Tibial nerve (tissue), 4 donors: ENCODE results near the gene UPK1A. TPM values are rescaled to one million over a fixed set of nuclear protein-coding genes. Genes with fewer than 3 reads are reported as not detected.
"Not testable (repeated sequence)": the region's sequence is repeated elsewhere in the genome, so short reads cannot be mapped to it uniquely, and the experiment has no call there.

ENCODE experiments used
- DNase-seq, 2 donors: peaks; one replicate each; pipeline ENCODE4 v3.0.0-alpha.2; 2019; ENCODE audit warnings: low spot score in 2 of 2
- H3K27ac ChIP-seq, 4 donors: fragments of 200-600 bp; sonication (generic) in 3 of 4; one replicate each; pipeline ENCODE4 v1.5.1; 2017 to 2019; ENCODE audit warnings: mild to moderate bottlenecking in 1 of 4
- H3K27me3 ChIP-seq, 2 donors: fragments of 200-600 bp; sonication (generic) in 1 of 2; one replicate each; pipeline versions ENCODE4 v1.5.1 to v1.6.0; 2017 to 2019
- H3K36me3 ChIP-seq, 3 donors: fragments of 200-600 bp; sonication (generic); one replicate each; pipeline ENCODE4 v1.5.1; 2018 to 2019
- H3K4me1 ChIP-seq, 4 donors: fragments of 200-600 bp; sonication (generic) in 3 of 4; one replicate each; pipeline ENCODE4 v1.5.1; 2017 to 2019
- H3K4me3 ChIP-seq, 4 donors: fragments of 200-600 bp; sonication (generic) in 3 of 4; one replicate each; pipeline ENCODE4 v1.5.1; 2017 to 2019; ENCODE audit warnings: mild to moderate bottlenecking in 1 of 4, moderate library complexity in 1 of 4
- H3K9me3 ChIP-seq, 4 donors: fragments of 200-600 bp; sonication (generic) in 3 of 4; one replicate each; pipeline ENCODE4 v1.5.1; 2017 to 2019
- CTCF ChIP-seq, 5 experiments: fragments of 200-600 bp in 3 of 5; fragments of 450-650 bp in 2 of 5; sonication (generic) in 3 of 5; IDR thresholded peaks; one replicate each; pipeline ENCODE4 v1.5.1; 2016 to 2019; ENCODE audit warnings: antibody characterized with exemption in 5 of 5, mild to moderate bottlenecking in 3 of 5, moderate library complexity in 2 of 5
- EP300 ChIP-seq, 2 donors: sonication (generic); formaldehyde crosslinking; IDR thresholded peaks; one replicate each; pipeline ENCODE4 v1.6.1; 2017; ENCODE audit warnings: antibody characterized with exemption in 2 of 2, mild to moderate bottlenecking in 1 of 2
- POLR2A ChIP-seq, 2 donors: fragments of 450-650 bp; IDR thresholded peaks; one replicate each; pipeline ENCODE4 v1.6.1; 2017; ENCODE audit warnings: antibody characterized with exemption in 2 of 2, mild to moderate bottlenecking in 2 of 2, moderate library complexity in 2 of 2
- WGBS, 2 donors: methylation state at CpG; one replicate each; pipeline ENCODE4 v1.1.5; 2018; 5-methylcytosine and 5-hydroxymethylcytosine counted together
- total RNA-seq, 4 donors: library from RNA; depleted of rRNA; stranded (reverse); fragments of >200 nt; gene quantifications; one replicate each; pipeline ENCODE4 v1.1.0, GENCODE V29; 2016

Gene UPK1A
- total RNA-seq, 4 donors from 2014 or later, result not detected

GRCh38 chr19:35722897-35723296 is 56.6 kb downstream of the UPK1A start:
- H3K27me3 ChIP-seq, result no peaks in the 10 kb centered on the region
- WGBS, 2 donors, result 93 to 100% methylated on average over 4 to 16 of the region's 16 CpGs
- peaks cover 5 to 84% (median 57%) of the 10 kb centered on the region in 3 donors for H3K36me3 ChIP-seq
- no peak for DNase-seq
- H3K9me3 ChIP-seq, result no peaks in the 10 kb centered on the region
- TF ChIP-seq POLR2A (IDR thresholded peaks at IDR 0.05) (no peak), EP300 (IDR thresholded peaks at IDR 0.05) (no peak), CTCF (IDR thresholded peaks at IDR 0.05) (no peak)
- H3K4me3 ChIP-seq, result no peak overlapping the region
- peaks cover 0 to 31% (median 10%) of the 10 kb centered on the region in 4 donors for H3K4me1 ChIP-seq
- no peak overlapping the region for H3K27ac ChIP-seq

- no peaks in the 10 kb centered on the region for H3K27me3 ChIP-seq
- TF ChIP-seq CTCF (IDR thresholded peaks at IDR 0.05), result no peak
- DNase-seq, result no peak
- H3K27ac ChIP-seq, result no peak overlapping the region
- H3K4me3 ChIP-seq, result no peak overlapping the region
- H3K4me1 ChIP-seq, result peaks cover 0 to 29% (median 9%) of the 10 kb centered on the region in 4 donors
- peaks cover 5 to 91% (median 65%) of the 10 kb centered on the region in 3 donors for H3K36me3 ChIP-seq
- WGBS, 2 donors, result 91 to 93% methylated on average over 21 to 24 of the region's 24 CpGs
- H3K9me3 ChIP-seq, result no peaks in the 10 kb centered on the region
Measured at GRCh38 chr19:35723671-35724070, 57.4 kb downstream of the UPK1A start.

- not testable (repeated sequence) for DNase-seq, H3K4me3 ChIP-seq, H3K9me3 ChIP-seq, H3K27ac ChIP-seq, H3K27me3 ChIP-seq
- peaks cover 5 to 96% (median 69%) of the 10 kb centered on the region in 3 donors for H3K36me3 ChIP-seq
- 93% methylated on average over 7 of the region's 7 CpGs for WGBS, 2 donors
- peaks cover 0 to 25% (median 5%) of the 10 kb centered on the region in 4 donors for H3K4me1 ChIP-seq
Measured at GRCh38 chr19:35724132-35724531, 57.8 kb downstream of the UPK1A start.

GRCh38 chr19:35724560-35724959 is 58.2 kb downstream of the UPK1A start:
- H3K9me3 ChIP-seq, result no peaks in the 10 kb centered on the region
- no peaks in the 10 kb centered on the region for H3K27me3 ChIP-seq
- peaks cover 5 to 100% (median 71%) of the 10 kb centered on the region in 3 donors for H3K36me3 ChIP-seq
- peaks cover 0 to 20% (median under 1%) of the 10 kb centered on the region in 4 donors for H3K4me1 ChIP-seq
- H3K4me3 ChIP-seq, result no peak overlapping the region
- no peak for DNase-seq
- WGBS, 2 donors, result 89 to 92% methylated on average over 12 of the region's 12 CpGs
- no peak for TF ChIP-seq POLR2A (IDR thresholded peaks at IDR 0.05)
- no peak for TF ChIP-seq CTCF (IDR thresholded peaks at IDR 0.05)
- TF ChIP-seq EP300 (IDR thresholded peaks at IDR 0.05), result no peak
- no peak overlapping the region for H3K27ac ChIP-seq

- Histone ChIP-seq H3K4me1 (peaks cover 0 to 13% (median 0%) of the 10 kb centered on the region in 4 donors), H3K27ac (no peak overlapping the region), H3K27me3 (no peaks in the 10 kb centered on the region), H3K4me3 (no peak overlapping the region), H3K36me3 (peaks cover 5 to 100% (median 79%) of the 10 kb centered on the region in 3 donors), H3K9me3 (no peaks in the 10 kb centered on the region)
- WGBS, 2 donors, result 93 to 95% methylated on average over 23 of the region's 23 CpGs
- TF ChIP-seq POLR2A (IDR thresholded peaks at IDR 0.05) (no peak), EP300 (IDR thresholded peaks at IDR 0.05) (no peak), CTCF (IDR thresholded peaks at IDR 0.05) (no peak)
- DNase-seq, result no peak
Measured at GRCh38 chr19:35725216-35725861, 59.0 kb downstream of the UPK1A start.
